ENCODE data around the gene DNAJC1. TPM values are rescaled to one million over a fixed set of nuclear protein-coding genes. Genes with fewer than 3 reads are reported as not detected.

The DNAJC1 gene
- total RNA-seq, 1 experiment from 2014 or later: 51.6 TPM

GRCh38 chr10:21927631-21928353, 75.7 kb downstream of the DNAJC1 start:
- no peak for DNase-seq (ENCODE audit: low read depth)
- in situ Hi-C loops (cut with HindIII; ENCODE audit: low pct_unique_long_range_greater_than_20kb, low sequenced_read_pairs): no loop called here

- in situ Hi-C loops (cut with HindIII; ENCODE audit: low pct_unique_long_range_greater_than_20kb, low sequenced_read_pairs): no loop called here
- peak; percentile 70 for DNase-seq (ENCODE audit: low read depth)
Measured at GRCh38 chr10:21926949-21927348, 76.6 kb downstream of the DNAJC1 start.

- no peak for DNase-seq (ENCODE audit: low read depth)
- in situ Hi-C loops (cut with HindIII; ENCODE audit: low pct_unique_long_range_greater_than_20kb, low sequenced_read_pairs): no loop called here
Measured at GRCh38 chr10:21926358-21926925, 77.1 kb downstream of the DNAJC1 start.

GRCh38 chr10:21925851-21926250, 77.7 kb downstream of the DNAJC1 start:
- DNase-seq (ENCODE audit: low read depth): no peak
- in situ Hi-C loops (cut with HindIII; ENCODE audit: low pct_unique_long_range_greater_than_20kb, low sequenced_read_pairs): no loop called here

GRCh38 chr10:21924511-21924910, 79.0 kb downstream of the DNAJC1 start:
- in situ Hi-C loops (cut with HindIII; ENCODE audit: low pct_unique_long_range_greater_than_20kb, low sequenced_read_pairs): no loop called here

GRCh38 chr10:21920633-21921032, 82.9 kb downstream of the DNAJC1 start:
- DNase-seq (ENCODE audit: low read depth): no peak
- in situ Hi-C loops (cut with HindIII; ENCODE audit: low pct_unique_long_range_greater_than_20kb, low sequenced_read_pairs): no loop called here

More at GRCh38 chr10:21924511-21924910, 79.0 kb downstream of the DNAJC1 start:
- no peak for DNase-seq (ENCODE audit: low read depth)

- in situ Hi-C loops (cut with HindIII; ENCODE audit: low pct_unique_long_range_greater_than_20kb, low sequenced_read_pairs): no loop called here
- DNase-seq (ENCODE audit: low read depth): no peak
Measured at GRCh38 chr10:21919906-21920305, 83.6 kb downstream of the DNAJC1 start.

GRCh38 chr10:21919117-21919516, 84.4 kb downstream of the DNAJC1 start:
- in situ Hi-C loops (cut with HindIII; ENCODE audit: low pct_unique_long_range_greater_than_20kb, low sequenced_read_pairs): no loop called here
- no peak for DNase-seq (ENCODE audit: low read depth)

GRCh38 chr10:21912625-21913024, 90.9 kb downstream of the DNAJC1 start:
- in situ Hi-C loops (cut with HindIII; ENCODE audit: low pct_unique_long_range_greater_than_20kb, low sequenced_read_pairs): no loop called here
- DNase-seq (ENCODE audit: low read depth): no peak

GRCh38 chr10:21910798-21911197, 92.7 kb downstream of the DNAJC1 start:
- DNase-seq (ENCODE audit: low read depth): no peak
- in situ Hi-C loops (cut with HindIII; ENCODE audit: low pct_unique_long_range_greater_than_20kb, low sequenced_read_pairs): no loop called here

GRCh38 chr10:21907436-21907835, 96.1 kb downstream of the DNAJC1 start:
- DNase-seq (ENCODE audit: low read depth): no peak
- in situ Hi-C loops (cut with HindIII; ENCODE audit: low pct_unique_long_range_greater_than_20kb, low sequenced_read_pairs): no loop called here

- in situ Hi-C loops (cut with HindIII; ENCODE audit: low pct_unique_long_range_greater_than_20kb, low sequenced_read_pairs): no loop called here
- DNase-seq (ENCODE audit: low read depth): no peak
Measured at GRCh38 chr10:21904930-21905329, 98.6 kb downstream of the DNAJC1 start.

GRCh38 chr10:21899736-21900135, 103.8 kb downstream of the DNAJC1 start:
- in situ Hi-C loops (cut with HindIII; ENCODE audit: low pct_unique_long_range_greater_than_20kb, low sequenced_read_pairs): no loop called here
- DNase-seq (ENCODE audit: low read depth): no peak

GRCh38 chr10:21895932-21896331, 107.6 kb downstream of the DNAJC1 start:
- in situ Hi-C loops (cut with HindIII; ENCODE audit: low pct_unique_long_range_greater_than_20kb, low sequenced_read_pairs): no loop called here
- DNase-seq (ENCODE audit: low read depth): no peak

- in situ Hi-C loops (cut with HindIII; ENCODE audit: low pct_unique_long_range_greater_than_20kb, low sequenced_read_pairs): no loop called here
- DNase-seq (ENCODE audit: low read depth): no peak
Measured at GRCh38 chr10:21894648-21895342, 108.7 kb downstream of the DNAJC1 start.

GRCh38 chr10:21891439-21891838, 112.1 kb downstream of the DNAJC1 start:
- DNase-seq (ENCODE audit: low read depth): no peak
- in situ Hi-C loops (cut with HindIII; ENCODE audit: low pct_unique_long_range_greater_than_20kb, low sequenced_read_pairs): no loop called here

GRCh38 chr10:21889477-21890275, 113.9 kb downstream of the DNAJC1 start:
- no peak for DNase-seq (ENCODE audit: low read depth)
- in situ Hi-C loops (cut with HindIII; ENCODE audit: low pct_unique_long_range_greater_than_20kb, low sequenced_read_pairs): no loop called here

GRCh38 chr10:21888959-21889358, 114.6 kb downstream of the DNAJC1 start:
- in situ Hi-C loops (cut with HindIII; ENCODE audit: low pct_unique_long_range_greater_than_20kb, low sequenced_read_pairs): no loop called here
- DNase-seq (ENCODE audit: low read depth): no peak

GRCh38 chr10:21885940-21886339, 117.6 kb downstream of the DNAJC1 start:
- in situ Hi-C loops (cut with HindIII; ENCODE audit: low pct_unique_long_range_greater_than_20kb, low sequenced_read_pairs): no loop called here
- DNase-seq (ENCODE audit: low read depth): no peak
